ENCODE measurements around the gene SREK1.

SREK1 gene

DNA sequence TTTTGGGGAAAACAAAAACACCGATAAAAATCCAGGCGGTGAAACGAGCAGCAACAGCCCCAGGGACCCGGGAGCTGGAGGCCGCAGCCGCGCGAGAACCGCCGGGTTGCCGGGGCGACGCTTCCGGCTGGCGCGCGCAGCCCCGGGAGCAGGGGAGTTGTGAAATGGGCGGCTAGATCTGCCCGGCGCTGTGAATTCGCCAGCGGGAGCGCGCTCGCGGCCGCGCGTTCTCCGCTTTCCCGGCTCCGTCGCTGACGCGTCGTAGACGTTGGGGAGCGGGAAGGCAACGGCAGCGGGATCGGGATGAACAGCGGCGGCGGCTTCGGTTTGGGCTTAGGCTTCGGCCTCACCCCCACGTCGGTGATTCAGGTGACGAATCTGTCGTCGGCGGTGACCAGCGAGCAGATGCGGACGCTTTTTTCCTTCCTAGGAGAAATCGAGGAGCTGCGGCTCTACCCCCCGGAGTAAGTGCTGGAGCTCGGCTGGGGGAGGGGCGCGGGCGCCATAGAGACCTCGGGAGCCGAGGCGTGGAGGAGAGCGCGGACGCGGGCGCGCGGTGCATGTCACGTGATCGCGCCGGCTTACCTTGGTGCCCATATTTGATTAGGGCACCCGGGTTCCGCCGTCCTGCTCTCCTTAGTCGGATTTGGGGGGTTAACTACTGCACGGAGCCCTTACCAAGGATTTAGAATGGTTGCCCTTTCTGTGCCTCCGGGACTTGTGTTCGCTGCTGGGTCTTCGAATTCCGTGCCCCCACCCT is at the start of gene SREK1:
Gene SREK1 (plus strand): TSS at position 227 of the 760 bp plus-strand sequence. CDS start 77 bp downstream, at position 304.
- DNase-seq, result peak; percentile 86

DNA sequence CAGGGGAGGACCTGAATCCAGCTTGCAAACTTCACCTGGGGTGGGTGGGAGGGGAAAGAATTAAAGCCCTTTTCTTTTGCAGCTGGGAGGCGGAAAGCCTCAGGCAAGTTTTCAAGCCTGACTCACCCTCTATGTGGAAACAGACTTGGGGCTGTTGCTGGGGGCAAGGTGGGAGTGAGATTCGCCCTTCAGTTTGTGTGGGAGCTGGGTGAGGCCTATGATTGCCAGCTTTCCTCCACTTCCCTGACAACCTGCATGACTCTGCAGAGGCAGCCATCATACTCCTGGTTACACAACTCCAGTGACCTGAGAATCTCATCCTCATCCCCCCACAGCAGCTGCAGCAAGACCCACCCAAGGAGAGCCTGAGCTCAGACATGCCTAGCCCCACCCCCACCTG is 43.2 kb upstream of the SREK1 start:
- no peak for DNase-seq

- no peak for DNase-seq
Observed at GRCh38 chr5:66113160-66113559, 30.9 kb upstream of the SREK1 start.

GRCh38 chr5:66118304-66118703 is 25.8 kb upstream of the SREK1 start:
- no peak for DNase-seq

GRCh38 chr5:66122379-66123034 is 21.6 kb upstream of the SREK1 start:
- DNase-seq, result no peak

GRCh38 chr5:66129144-66129543 is 15.0 kb upstream of the SREK1 start:
- DNase-seq, result no peak

GRCh38 chr5:66130493-66130892 is 13.6 kb upstream of the SREK1 start:
- DNase-seq, result no peak

DNA sequence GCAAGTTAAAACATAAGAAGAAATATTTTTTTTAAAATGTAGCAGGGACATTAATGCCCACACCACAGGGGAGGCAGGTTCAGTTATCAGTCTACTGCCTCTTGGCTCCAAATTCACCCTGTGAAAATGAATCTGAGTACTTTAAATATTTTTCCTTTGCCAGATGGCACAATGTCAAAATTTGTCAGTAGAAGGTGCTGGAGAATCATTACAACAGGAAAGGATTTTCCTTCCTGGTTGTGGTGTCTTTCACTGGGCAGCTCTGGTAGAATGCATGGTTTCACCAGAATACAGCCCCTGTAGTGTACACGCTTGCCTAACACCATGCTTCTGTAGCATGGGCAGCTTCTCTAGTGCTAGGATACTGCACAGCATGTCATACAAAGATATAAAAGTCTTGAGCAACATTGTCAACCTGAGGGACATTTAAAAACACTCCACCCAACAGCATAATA is 9.7 kb upstream of the SREK1 start:
- DNase-seq, result no peak

GRCh38 chr5:66136053-66136452 is 8.0 kb upstream of the SREK1 start:
- no peak for DNase-seq

GRCh38 chr5:66136944-66137343 is 7.2 kb upstream of the SREK1 start:
- peak; percentile 40 for DNase-seq

DNA sequence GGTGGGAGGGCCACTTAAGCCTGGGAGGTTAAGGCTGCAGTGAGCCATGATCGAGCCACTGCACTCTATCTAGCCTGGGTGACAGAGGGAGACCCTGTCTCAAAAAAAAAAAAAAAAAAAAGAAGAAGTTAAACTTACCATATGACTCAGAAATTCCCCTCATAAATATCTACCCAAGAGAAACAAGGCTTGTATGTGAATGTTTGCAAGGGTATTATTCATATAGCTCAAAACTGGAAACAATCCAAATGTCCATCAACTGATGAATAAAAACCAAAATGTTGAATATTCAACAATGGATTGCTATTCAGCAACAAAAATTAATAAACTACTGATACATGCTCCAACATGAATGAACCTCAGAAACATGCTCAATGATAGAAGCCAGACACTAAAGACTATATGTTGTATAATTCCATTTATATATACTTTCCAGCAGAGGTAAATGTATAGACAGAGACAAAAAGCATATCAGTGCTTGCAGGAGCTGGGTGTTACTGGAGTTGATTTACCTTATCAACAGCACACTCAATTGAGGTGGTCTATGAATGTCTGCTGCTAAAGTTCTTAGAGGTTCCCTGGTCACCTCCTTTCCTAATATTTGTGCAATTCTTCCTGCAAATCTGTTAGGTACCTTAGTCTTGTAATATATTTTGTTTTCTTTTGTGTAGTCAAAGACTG is 5.3 kb upstream of the SREK1 start:
- peak; percentile 71 for DNase-seq

- DNase-seq, result no peak
Observed at GRCh38 chr5:66139318-66139712, 4.8 kb upstream of the SREK1 start.

GRCh38 chr5:66142417-66142816 is 1.7 kb upstream of the SREK1 start:
- no peak for DNase-seq

DNA sequence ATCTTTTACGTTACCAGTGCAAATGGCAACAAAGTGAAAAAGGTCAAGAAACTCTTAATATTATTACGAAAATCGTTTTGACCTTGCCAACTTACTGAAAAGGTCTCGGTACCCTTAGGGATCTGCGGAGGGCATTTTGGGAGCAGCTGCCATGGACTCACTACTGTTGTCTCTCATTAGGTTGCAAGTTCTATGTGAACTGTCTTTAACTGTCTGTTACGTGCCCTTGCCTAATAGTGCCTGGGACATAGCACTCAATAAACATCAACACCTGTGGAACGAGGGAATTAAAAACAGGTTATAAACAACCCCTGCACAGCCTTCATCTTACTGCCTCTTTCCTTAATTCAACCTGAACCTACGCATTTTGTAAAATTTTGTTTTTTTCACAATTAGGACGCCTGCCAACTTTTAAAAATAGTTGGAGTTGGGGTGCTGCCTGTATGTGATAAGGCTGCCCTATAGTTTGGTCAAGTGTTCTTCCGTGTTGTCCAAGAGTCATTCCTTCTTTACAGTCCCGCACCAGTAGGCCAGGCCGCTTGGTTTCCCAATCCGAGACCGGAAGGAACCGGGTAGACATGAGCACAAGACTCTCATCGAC is 527 bp upstream of the SREK1 start:
- DNase-seq, result no peak

- DNase-seq, result no peak
Observed at GRCh38 chr5:66144834-66145390, 812 bp downstream of the SREK1 start.

DNA sequence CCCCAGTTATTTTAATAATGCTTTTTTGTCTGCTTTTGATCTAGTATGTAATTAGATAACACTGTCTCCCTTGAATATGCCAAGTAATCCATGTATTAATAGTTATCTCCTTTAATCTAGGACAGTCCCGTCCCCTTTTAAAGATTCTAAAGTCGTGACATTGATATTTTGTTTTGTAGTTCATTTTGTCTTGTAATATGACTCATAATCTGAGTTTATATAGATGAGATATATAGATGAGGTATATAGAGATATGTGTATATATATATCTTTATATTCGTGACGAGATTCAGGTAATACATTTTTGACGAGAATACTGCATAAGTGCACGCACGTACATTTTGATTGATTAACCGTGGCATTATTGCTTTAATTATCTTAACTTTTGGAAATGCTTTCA is 1.6 kb downstream of the SREK1 start:
- DNase-seq, result no peak

DNA sequence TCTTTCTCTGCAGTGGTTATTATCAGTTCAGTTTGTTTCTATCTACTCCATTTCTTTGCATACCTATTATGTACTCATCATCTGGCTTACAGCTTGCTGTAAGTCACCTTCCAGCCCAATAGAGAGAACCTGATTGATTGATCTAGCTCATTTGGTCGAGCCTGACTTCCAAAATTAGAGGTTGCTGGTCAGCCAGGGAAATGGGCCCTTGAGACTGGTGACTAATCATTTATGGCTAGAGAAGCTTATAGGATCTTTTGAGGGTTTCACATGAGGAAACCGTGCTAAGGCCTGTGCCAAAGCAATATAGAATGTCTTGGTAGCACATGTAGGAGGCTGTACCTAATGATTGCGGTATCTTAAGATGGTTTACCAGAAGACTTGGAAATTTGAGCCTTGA is 5.8 kb downstream of the SREK1 start:
- DNase-seq, result peak; percentile 47

DNA sequence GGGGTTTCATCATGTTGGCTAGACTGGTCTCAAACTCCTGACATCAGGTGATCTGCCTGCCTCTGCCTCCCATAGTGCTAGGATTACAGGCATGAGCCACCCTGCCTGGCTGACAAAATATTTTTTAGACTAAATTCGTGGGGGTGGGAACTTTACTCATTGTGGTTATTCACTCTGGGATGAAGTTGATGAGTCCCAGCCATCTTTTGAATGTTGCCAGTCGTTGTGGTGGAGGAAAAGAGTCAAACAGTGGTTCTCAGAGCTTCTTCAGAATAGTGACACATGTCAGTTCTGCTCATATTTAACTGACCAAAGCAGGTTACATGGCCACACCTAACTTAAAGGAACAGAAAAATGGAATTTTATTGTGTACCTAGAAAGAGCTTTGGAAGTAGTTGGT is 6.9 kb downstream of the SREK1 start:
- no peak for DNase-seq

DNA sequence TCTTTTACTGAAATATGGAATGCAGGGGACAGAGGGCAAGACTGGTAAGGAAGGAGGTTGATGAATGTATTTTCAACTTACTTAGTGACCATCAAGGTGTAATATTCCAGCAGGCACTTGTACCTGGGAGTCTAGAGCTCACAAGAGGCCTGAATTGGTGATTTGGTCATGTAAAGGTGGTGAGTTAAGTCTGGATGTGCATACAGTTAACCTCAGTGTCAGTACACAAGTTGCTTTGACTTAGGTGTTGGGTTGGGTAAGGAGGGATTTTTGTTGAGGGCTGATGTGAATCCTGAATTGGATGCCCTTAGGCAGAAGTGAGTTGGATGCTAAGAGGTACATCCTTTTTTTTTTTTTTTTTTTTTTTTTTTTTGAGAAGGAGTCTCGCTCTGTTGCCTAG is 7.4 kb downstream of the SREK1 start:
- no peak for DNase-seq

GRCh38 chr5:66157046-66157445 is 12.9 kb downstream of the SREK1 start:
- DNase-seq, result no peak

DNA sequence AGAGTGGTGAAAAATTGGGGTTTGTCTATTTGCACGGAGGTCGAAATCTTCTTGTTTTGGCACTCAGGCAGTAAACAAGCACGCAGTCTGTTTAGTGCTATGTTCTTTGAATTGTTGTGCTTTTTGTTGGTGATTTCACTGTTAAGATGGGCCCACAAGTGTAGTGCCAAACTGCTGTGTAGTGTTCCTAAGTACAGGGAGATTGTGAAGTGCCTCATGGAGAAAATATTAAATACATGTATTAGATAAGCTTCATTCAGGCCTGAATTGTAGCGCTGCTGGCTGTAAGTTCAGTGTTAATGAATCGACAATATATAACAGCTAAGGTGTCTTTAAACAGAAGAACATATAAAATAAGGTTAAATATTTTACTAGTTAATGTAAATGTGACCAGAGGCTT is 17.3 kb downstream of the SREK1 start:
- no peak for DNase-seq

- no peak for DNase-seq
Observed at GRCh38 chr5:66164044-66164790, 20.1 kb downstream of the SREK1 start.

DNA sequence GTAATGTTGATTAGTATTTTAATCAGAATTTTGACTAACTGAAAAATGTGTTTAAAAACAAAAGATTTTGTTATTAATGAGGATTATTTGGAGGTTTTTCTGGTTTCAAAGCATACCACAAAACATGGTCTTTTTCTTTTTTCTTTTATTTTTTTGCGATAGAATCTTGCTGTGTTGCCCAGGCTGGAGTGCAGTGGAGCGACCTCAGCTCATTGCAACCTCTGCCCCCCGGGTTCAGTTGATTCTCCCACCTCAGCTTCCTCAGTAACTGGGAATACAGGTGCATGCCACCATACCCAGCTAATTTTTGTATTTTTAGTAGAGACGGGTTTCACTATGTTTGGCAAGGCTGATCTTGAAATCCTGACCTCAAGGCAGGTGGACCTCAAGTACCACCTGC is 24.1 kb downstream of the SREK1 start:
- no peak for DNase-seq

Data from MV-4-11 (cell line).